Panc1 (cell line): Measurements from ENCODE around the gene PLAU. TPM values are rescaled to one million over a fixed set of nuclear protein-coding genes. Genes with fewer than 3 reads are reported as not detected.

Experiments used
- ATAC-seq: fragments of 200-7000 bp; cut with Tn5 transposase; 2 replicates; pipeline ENCODE4 v1.9.1; 2020; ENCODE audit warnings: mild to moderate bottlenecking, moderate library complexity
- BruUV-seq: library from RNA; stranded (reverse); fragments of 400-500 nt; replicated peaks from 2 replicates; lab custom pipeline; 2021; lab: Mats Ljungman, UMichigan
- CTCF ChIA-PET: fragments of 300-600 bp; sonication (Branson Sonifier 250); formaldehyde crosslinking; loops from one replicate; lab custom pipeline; 2022; ENCODE audit warnings: antibody characterized with exemption; lab: Charles Lee
- POLR2A ChIA-PET: fragments of 300-600 bp; sonication (Branson Sonifier 250); formaldehyde crosslinking; loops from one replicate; lab custom pipeline; 2022; ENCODE audit warnings: antibody characterized with exemption; lab: Charles Lee
- DNase-seq: peaks from one replicate; pipeline ENCODE4 v3.0.0-alpha.2; 2010; ENCODE audit warnings: low read depth, low spot score
- H3K27ac ChIP-seq: 2 replicates; pipeline ENCODE4 v1.5.1; 2011; ENCODE audit warnings: mild to moderate bottlenecking, low read length, inconsistent platforms
- H3K27me3 ChIP-seq: fragments of 200-500 bp; sonication (Bioruptor generic); 2 replicates; pipeline ENCODE4 v1.6.0; 2014; ENCODE audit warnings: low read length, inconsistent platforms; ENCODE audit not compliant: control insufficient read depth, insufficient read depth
- H3K36me3 ChIP-seq: fragments of 200-500 bp; sonication (Bioruptor generic); 2 replicates; pipeline ENCODE4 v1.5.1; 2014; ENCODE audit warnings: inconsistent platforms, mild to moderate bottlenecking, low read length, moderate library complexity; ENCODE audit not compliant: control insufficient read depth, insufficient read depth
- H3K4me1 ChIP-seq: 2 replicates; pipeline ENCODE4 v1.5.1; 2011; ENCODE audit warnings: inconsistent platforms, mild to moderate bottlenecking, low read length, moderate library complexity; ENCODE audit not compliant: control insufficient read depth, insufficient read depth
- H3K4me3 ChIP-seq, 2 experiments: 2 replicates each; pipeline ENCODE4 v1.5.1; 2011 to 2012; ENCODE audit warnings: low read depth in 2 of 2, low read length in 2 of 2, mild to moderate bottlenecking in 2 of 2, inconsistent platforms in 1 of 2, moderate library complexity in 1 of 2
- H3K9me3 ChIP-seq: fragments of 200-500 bp; sonication (Bioruptor generic); 2 replicates; pipeline ENCODE4 v1.5.1; 2014; ENCODE audit warnings: low read depth, mild to moderate bottlenecking, inconsistent platforms, low read length, moderate library complexity; ENCODE audit not compliant: control insufficient read depth, insufficient read depth
- POLR2AphosphoS5 ChIP-seq: IDR thresholded peaks from 2 replicates; pipeline ENCODE4 v1.6.1; 2012; ENCODE audit warnings: mild to moderate bottlenecking, low read depth, low read length, moderate library complexity
- TCF7L2 ChIP-seq: IDR thresholded peaks from 2 replicates; pipeline ENCODE4 v1.6.1; 2011; ENCODE audit warnings: mild to moderate bottlenecking, low read depth, low read length, inconsistent platforms
- in situ Hi-C: cut with HindIII; loops from 2 replicates; pipeline ENCODE4 v1.10.0; 2016; ENCODE audit warnings: low sequenced_read_pairs, low pct_unique_long_range_greater_than_20kb
- intact Hi-C: fragments of 100-400 bp; cut with micrococcal nuclease; formaldehyde crosslinking; loops from one replicate; pipeline ENCODE4 v1.10.0; 2022; ENCODE audit not compliant: unreplicated experiment
- total RNA-seq: library from RNA; stranded (reverse); gene quantifications from one replicate; pipeline ENCODE4 v1.2.1, GENCODE V29; 2021; ENCODE audit not compliant: unreplicated experiment
- TF ChIP-seq, protein P1 (sequence below), 2 experiments: IDR thresholded peaks; 2 replicates each; pipeline ENCODE4 v1.6.1; 2011 to 2012; ENCODE audit warnings: low read depth in 2 of 2, control low read depth in 1 of 2, low read length in 1 of 2, mild to moderate bottlenecking in 1 of 2, moderate library complexity in 1 of 2; ENCODE audit not compliant: insufficient read depth in 1 of 2
- TF ChIP-seq, protein P2 (sequence below): fragments of 450-650 bp; IDR thresholded peaks from 2 replicates; pipeline ENCODE4 v1.5.1; 2017; ENCODE audit warnings: mild to moderate bottlenecking

Gene PLAU
- total RNA-seq, 1 experiment from 2014 or later = 305 TPM

DNA sequence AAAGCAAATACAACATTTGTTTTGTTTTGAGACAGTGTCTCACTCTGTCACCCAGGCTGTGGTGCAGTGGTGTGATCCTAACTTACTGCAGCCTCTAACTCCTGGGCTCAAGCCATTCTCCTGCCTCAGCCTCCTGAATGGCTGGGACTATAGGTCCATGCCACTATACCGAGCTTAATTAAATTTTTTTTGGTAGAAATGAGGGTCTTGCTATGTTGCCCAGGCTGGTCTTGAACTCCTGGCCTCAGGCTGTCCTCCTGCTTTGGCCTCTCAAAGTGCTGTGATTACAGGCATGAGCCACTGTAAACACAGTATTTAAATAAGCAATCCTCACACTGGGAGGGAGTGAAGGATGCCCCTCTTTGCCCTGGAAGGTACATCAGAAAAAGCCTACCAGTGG is 32.6 kb upstream of the PLAU start:
- H3K9me3 ChIP-seq = no peaks in the 10 kb centered on the region
- intact Hi-C loops (no loop called here), in situ Hi-C loops (no loop called here)
- BruUV-seq = no TSS peak
- POLR2A ChIA-PET = interaction anchor here (0.5 kb wide), 1 partner anchor 21 kb away, joined by 3 read pairs; no protein-coding TSS in a partner anchor
- H3K36me3 ChIP-seq = no peaks in the 10 kb centered on the region; the same call in 1 of the 2 replicates
- DNase-seq = no peak
- TF ChIP-seq, protein P1, sequence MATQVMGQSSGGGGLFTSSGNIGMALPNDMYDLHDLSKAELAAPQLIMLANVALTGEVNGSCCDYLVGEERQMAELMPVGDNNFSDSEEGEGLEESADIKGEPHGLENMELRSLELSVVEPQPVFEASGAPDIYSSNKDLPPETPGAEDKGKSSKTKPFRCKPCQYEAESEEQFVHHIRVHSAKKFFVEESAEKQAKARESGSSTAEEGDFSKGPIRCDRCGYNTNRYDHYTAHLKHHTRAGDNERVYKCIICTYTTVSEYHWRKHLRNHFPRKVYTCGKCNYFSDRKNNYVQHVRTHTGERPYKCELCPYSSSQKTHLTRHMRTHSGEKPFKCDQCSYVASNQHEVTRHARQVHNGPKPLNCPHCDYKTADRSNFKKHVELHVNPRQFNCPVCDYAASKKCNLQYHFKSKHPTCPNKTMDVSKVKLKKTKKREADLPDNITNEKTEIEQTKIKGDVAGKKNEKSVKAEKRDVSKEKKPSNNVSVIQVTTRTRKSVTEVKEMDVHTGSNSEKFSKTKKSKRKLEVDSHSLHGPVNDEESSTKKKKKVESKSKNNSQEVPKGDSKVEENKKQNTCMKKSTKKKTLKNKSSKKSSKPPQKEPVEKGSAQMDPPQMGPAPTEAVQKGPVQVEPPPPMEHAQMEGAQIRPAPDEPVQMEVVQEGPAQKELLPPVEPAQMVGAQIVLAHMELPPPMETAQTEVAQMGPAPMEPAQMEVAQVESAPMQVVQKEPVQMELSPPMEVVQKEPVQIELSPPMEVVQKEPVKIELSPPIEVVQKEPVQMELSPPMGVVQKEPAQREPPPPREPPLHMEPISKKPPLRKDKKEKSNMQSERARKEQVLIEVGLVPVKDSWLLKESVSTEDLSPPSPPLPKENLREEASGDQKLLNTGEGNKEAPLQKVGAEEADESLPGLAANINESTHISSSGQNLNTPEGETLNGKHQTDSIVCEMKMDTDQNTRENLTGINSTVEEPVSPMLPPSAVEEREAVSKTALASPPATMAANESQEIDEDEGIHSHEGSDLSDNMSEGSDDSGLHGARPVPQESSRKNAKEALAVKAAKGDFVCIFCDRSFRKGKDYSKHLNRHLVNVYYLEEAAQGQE (IDR thresholded peaks at IDR 0.05; ENCODE audit: insufficient read depth in 1 of 2, low read depth in 2 of 2, low read length in 1 of 2) = no peak
- TF ChIP-seq, protein P2, sequence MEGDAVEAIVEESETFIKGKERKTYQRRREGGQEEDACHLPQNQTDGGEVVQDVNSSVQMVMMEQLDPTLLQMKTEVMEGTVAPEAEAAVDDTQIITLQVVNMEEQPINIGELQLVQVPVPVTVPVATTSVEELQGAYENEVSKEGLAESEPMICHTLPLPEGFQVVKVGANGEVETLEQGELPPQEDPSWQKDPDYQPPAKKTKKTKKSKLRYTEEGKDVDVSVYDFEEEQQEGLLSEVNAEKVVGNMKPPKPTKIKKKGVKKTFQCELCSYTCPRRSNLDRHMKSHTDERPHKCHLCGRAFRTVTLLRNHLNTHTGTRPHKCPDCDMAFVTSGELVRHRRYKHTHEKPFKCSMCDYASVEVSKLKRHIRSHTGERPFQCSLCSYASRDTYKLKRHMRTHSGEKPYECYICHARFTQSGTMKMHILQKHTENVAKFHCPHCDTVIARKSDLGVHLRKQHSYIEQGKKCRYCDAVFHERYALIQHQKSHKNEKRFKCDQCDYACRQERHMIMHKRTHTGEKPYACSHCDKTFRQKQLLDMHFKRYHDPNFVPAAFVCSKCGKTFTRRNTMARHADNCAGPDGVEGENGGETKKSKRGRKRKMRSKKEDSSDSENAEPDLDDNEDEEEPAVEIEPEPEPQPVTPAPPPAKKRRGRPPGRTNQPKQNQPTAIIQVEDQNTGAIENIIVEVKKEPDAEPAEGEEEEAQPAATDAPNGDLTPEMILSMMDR = no peak
- TF ChIP-seq POLR2AphosphoS5 = no peak
- H3K4me1 ChIP-seq = peaks cover 5% of the 10 kb centered on the region; the same call in 1 of the 2 replicates
- CTCF ChIA-PET = interaction anchor here (0.7 to 1.1 kb wide), 2 partner anchors 35 to 59 kb away, joined by 3 to 6 read pairs; no protein-coding TSS in a partner anchor
- H3K4me3 ChIP-seq = no peak overlapping the region
- no peak overlapping the region for H3K27ac ChIP-seq
- ATAC-seq = no peak
- no peaks in the 10 kb centered on the region for H3K27me3 ChIP-seq

DNA sequence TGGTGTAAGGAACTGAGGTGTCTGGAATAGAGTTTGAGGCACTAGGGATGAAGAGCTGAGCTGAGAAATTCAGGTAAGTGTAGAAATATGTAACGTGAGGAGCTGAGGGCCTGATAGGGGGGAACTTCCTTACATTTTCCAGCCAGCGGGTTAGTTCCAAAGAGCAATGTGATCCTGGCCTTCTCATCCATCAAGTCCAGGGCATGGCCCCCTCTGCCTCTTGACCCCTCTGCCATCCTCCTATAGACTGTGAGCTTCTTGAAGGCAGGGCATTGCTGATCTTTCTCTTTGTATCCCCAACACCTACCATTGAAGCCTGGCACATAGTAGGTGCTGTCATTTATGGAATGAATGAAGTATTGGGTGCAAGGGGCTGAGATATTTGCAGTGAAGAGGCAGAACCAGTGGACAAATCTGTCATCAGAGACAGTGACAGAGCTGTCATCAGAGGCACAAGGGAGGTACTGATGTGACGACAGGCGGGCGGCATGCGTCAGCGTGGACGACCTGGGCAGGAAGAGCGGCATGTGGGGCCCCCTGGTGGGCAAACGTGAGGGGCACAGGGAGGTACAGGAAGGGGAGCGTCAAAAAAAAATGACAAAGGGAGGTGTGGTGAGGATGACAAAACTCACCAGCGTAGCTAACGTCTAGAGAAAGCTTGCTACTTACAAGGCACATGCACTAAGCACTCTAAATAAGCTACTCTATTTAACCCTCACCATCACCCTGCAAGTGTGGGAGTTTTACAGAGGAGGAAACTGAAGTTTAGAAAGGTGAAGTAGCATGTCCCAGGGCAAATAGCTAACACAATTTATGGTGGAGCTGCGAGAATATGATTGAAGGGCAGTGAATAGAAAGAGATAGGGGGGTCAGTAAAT is 31.4 kb upstream of the PLAU start:
- CTCF ChIA-PET = interaction anchor here (0.5 to 1.8 kb wide), 10 partner anchors 9 to 356 kb away, joined by 3 to 11 read pairs (median 4); no protein-coding TSS in a partner anchor
- Histone ChIP-seq H3K27ac (peak overlapping the region; percentile 45; the same call in 1 of the 2 replicates), H3K36me3 (no peaks in the 10 kb centered on the region), H3K9me3 (no peaks in the 10 kb centered on the region), H3K27me3 (no peaks in the 10 kb centered on the region), H3K4me1 (peaks cover 4% of the 10 kb centered on the region; the same call in 1 of the 2 replicates), H3K4me3 (no peak overlapping the region)
- intact Hi-C loops = loop anchor here (1.0 kb wide), 1 partner anchor 30 kb away; no protein-coding TSS in a partner anchor
- BruUV-seq = no TSS peak
- DNase-seq (peak; percentile 56), ATAC-seq (peak; percentile 93)
- in situ Hi-C loops = no loop called here
- TF ChIP-seq TCF7L2 = no peak
- TF ChIP-seq, protein P2 = peak; percentile 97
- POLR2A ChIA-PET = interaction anchor here (0.5 to 0.7 kb wide), 4 partner anchors 22 to 98 kb away, joined by 3 to 4 read pairs (median 3); partner anchors contain the start of gene CHCHD1
